Measurements from ENCODE around the gene KCNAB1. TPM values are rescaled to one million over a fixed set of nuclear protein-coding genes. Genes with fewer than 3 reads are reported as not detected.

KCNAB1 gene
- total RNA-seq, 1 donor from 2014 or later = 0.79 TPM

DNA sequence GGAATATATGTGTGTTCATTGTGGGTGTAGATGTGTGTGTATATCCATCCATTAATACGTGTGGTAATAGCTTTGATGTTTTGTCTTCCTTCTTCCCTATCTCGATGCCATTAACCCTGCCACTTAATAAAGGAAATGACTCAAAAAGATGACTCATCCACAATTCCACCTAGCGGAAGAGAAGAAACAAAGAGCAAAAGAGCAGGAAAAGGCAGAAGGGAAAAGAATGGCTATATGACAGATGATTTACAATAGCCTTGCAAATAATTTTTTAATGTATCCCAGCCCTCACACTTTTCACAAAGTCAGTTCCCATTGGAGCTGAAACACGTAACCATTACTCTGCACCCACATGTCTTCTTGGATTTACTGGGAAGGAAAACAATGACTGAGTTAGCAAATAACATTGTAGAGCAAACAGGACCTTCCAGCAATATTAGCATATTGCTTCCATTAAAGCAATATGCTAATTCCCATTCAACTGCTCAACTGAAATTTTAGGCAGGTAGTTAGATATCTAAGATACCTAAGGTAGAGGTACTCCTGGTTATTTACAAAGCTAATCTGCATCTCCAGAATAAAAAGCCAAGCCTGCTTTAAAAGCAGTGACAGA, 197.2 kb downstream of the KCNAB1 start:
- H3K27ac Mint-ChIP-seq (ENCODE audit: unreplicated experiment) = no peak overlapping the region
- peaks cover 5% of the 10 kb centered on the region for H3K27me3 Mint-ChIP-seq (ENCODE audit: low read depth)
- DNase-seq (ENCODE audit: low read depth, low spot score) = no peak
- no peaks in the 10 kb centered on the region for H3K36me3 Mint-ChIP-seq (ENCODE audit: low read depth)
- no peaks in the 10 kb centered on the region for H3K9me3 Mint-ChIP-seq
- H3K4me3 Mint-ChIP-seq = no peak overlapping the region
- TF ChIP-seq, protein P1, sequence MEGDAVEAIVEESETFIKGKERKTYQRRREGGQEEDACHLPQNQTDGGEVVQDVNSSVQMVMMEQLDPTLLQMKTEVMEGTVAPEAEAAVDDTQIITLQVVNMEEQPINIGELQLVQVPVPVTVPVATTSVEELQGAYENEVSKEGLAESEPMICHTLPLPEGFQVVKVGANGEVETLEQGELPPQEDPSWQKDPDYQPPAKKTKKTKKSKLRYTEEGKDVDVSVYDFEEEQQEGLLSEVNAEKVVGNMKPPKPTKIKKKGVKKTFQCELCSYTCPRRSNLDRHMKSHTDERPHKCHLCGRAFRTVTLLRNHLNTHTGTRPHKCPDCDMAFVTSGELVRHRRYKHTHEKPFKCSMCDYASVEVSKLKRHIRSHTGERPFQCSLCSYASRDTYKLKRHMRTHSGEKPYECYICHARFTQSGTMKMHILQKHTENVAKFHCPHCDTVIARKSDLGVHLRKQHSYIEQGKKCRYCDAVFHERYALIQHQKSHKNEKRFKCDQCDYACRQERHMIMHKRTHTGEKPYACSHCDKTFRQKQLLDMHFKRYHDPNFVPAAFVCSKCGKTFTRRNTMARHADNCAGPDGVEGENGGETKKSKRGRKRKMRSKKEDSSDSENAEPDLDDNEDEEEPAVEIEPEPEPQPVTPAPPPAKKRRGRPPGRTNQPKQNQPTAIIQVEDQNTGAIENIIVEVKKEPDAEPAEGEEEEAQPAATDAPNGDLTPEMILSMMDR (conservative IDR thresholded peaks at IDR 0.05) = no peak
- H3K4me1 Mint-ChIP-seq = peaks cover 13% of the 10 kb centered on the region

DNA sequence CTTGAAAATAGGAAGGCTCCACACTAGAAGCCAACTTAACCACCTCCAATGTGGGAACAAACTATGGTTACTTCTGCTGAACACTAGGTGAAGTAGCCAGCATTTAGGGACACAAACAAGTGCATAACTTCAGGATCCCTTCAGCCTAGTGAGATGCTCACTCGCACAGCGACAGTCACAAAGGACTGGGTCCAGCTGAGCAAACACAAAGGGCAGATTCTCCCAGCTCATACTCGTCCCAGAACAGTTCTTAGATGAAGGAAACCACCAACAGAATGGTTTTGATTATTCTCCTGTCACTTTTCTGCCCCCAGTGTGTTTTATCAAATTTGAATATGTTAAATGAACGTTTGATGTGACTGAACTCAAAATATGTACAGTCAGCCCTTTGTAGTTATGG, 201.6 kb downstream of the KCNAB1 start:
- peaks cover 13% of the 10 kb centered on the region for H3K4me1 Mint-ChIP-seq
- no peak overlapping the region for H3K27ac Mint-ChIP-seq (ENCODE audit: unreplicated experiment)
- H3K36me3 Mint-ChIP-seq (ENCODE audit: low read depth) = no peaks in the 10 kb centered on the region
- H3K9me3 Mint-ChIP-seq = no peaks in the 10 kb centered on the region
- DNase-seq (ENCODE audit: low read depth, low spot score) = no peak
- TF ChIP-seq, protein P1 (conservative IDR thresholded peaks at IDR 0.05) = no peak
- H3K4me3 Mint-ChIP-seq = no peak overlapping the region
- no peaks in the 10 kb centered on the region for H3K27me3 Mint-ChIP-seq (ENCODE audit: low read depth)

DNA sequence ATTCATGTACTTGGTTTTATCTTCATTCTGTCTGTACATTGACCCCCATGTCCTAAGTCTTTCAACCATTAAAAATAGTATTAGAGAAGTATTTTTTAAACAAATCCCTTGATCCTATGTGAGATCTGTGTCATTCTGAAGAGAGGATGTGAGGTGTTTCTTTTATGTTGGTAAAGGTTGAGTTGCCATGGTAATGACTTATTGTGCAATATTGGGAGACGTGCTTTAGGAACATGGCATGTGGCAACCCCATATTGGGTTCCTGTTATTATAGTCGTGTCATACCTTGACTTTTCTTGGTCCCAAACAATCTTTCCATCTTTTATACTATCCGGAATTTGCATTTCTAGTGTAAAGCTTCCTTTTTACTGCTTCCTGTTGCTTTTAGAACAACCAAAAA, 203.1 kb downstream of the KCNAB1 start:
- DNase-seq (ENCODE audit: low read depth, low spot score) = no peak
- H3K27ac Mint-ChIP-seq (ENCODE audit: unreplicated experiment) = no peak overlapping the region
- H3K4me1 Mint-ChIP-seq = peaks cover 9% of the 10 kb centered on the region
- no peaks in the 10 kb centered on the region for H3K27me3 Mint-ChIP-seq (ENCODE audit: low read depth)
- H3K4me3 Mint-ChIP-seq = no peak overlapping the region
- no peaks in the 10 kb centered on the region for H3K9me3 Mint-ChIP-seq
- H3K36me3 Mint-ChIP-seq (ENCODE audit: low read depth) = no peaks in the 10 kb centered on the region
- TF ChIP-seq, protein P1 (conservative IDR thresholded peaks at IDR 0.05) = no peak

DNA sequence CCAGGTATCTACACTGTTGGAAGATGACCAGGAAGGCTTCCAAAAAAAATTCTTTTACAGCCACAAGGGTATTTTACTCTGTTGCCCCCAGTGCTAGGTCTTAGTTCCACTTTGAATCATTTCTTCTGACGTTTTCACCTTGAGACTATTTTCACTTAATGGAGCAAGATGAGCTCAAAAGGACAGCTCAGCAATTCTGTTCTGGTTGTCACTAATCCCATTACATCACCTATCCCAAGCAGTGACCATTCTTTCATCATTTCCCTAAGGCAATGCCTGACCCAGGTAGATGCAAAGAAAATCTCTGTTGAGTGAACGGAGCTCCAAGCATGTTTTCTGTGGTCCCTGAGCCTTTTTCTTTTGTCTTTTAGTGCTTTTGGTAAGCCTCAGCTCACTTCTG, 210.0 kb downstream of the KCNAB1 start:
- Mint-ChIP-seq H3K27me3 (ENCODE audit: low read depth) (no peaks in the 10 kb centered on the region), H3K27ac (ENCODE audit: unreplicated experiment) (no peak overlapping the region), H3K4me3 (no peak overlapping the region), H3K4me1 (no peaks in the 10 kb centered on the region), H3K9me3 (peaks cover 2% of the 10 kb centered on the region), H3K36me3 (ENCODE audit: low read depth) (no peaks in the 10 kb centered on the region)
- TF ChIP-seq, protein P1 (conservative IDR thresholded peaks at IDR 0.05) = no peak
- no peak for DNase-seq (ENCODE audit: low read depth, low spot score)

DNA sequence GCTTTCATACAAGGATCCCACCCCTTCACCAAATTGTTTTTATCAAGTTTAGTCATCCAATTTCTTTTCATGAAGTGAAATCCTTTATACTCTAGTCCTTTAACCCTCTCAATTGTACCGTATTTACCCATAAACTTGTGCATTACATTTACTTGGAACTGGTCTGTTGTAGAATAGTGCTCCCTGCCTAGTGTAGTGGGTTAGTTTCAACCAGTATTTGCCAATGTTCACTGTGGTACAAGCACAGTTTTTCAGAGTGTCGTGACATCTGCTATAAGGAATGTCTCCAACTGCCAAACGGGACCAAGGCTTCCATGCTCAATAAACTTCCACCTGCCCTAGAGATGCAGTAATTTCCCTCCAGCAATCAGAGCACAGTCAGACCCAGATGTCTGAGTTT, 211.9 kb downstream of the KCNAB1 start:
- H3K4me3 Mint-ChIP-seq = no peak overlapping the region
- peaks cover 2% of the 10 kb centered on the region for H3K9me3 Mint-ChIP-seq
- no peaks in the 10 kb centered on the region for H3K27me3 Mint-ChIP-seq (ENCODE audit: low read depth)
- DNase-seq (ENCODE audit: low read depth, low spot score) = no peak
- H3K36me3 Mint-ChIP-seq (ENCODE audit: low read depth) = no peaks in the 10 kb centered on the region
- H3K27ac Mint-ChIP-seq (ENCODE audit: unreplicated experiment) = no peak overlapping the region
- no peaks in the 10 kb centered on the region for H3K4me1 Mint-ChIP-seq
- TF ChIP-seq, protein P1 (conservative IDR thresholded peaks at IDR 0.05) = no peak

Measured in neural crest cell (in vitro differentiated cells).